ENCODE data around the gene POFUT2. TPM values are rescaled to one million over a fixed set of nuclear protein-coding genes. Genes with fewer than 3 reads are reported as not detected.

The POFUT2 gene
- total RNA-seq, 1 donor from 2014 or later, result 39.4 TPM

- Histone ChIP-seq H3K9me3 (no peaks in the 10 kb centered on the region), H3K27ac (peak overlapping the region; percentile 73 to 80), H3K4me1 (peaks cover 11 to 18% of the 10 kb centered on the region in 2 donors), H3K27me3 (no peaks in the 10 kb centered on the region), H3K4me3 (no peak overlapping the region), H3K36me3 (no peaks in the 10 kb centered on the region)
- intact Hi-C loops (cut with DNase I), result no loop called here
- no peak for TF ChIP-seq CTCF (IDR thresholded peaks at IDR 0.05)
- DNase-seq (ENCODE audit: low spot score in 2 of 2), result no peak
These were observed 11.6 kb upstream of the POFUT2 start for GRCh38 chr21:45299026-45299863.

DNA sequence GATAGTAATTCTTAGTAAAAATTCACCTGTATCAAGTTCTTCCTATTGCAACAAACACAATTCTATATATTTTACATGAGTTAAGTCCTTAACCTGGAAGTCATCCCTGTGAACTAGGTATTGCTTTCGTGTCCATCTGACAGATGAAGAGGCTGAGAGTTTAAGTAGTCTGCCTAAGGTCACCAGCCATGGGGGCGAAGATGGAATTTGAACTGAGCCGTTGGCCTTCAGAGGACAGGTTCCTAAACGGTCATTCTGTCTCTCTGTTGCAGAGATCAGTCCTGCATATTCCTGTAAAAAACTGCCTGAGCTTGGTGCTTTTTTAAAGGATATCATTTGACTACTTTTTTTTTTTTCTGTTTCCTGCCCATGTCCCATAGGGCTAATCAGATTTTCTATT is 10.2 kb upstream of the POFUT2 start:
- Histone ChIP-seq H3K27me3 (no peaks in the 10 kb centered on the region), H3K9me3 (no peaks in the 10 kb centered on the region), H3K4me3 (no peak overlapping the region), H3K4me1 (peaks cover 21 to 32% of the 10 kb centered on the region in 2 donors), H3K36me3 (no peaks in the 10 kb centered on the region), H3K27ac (peak overlapping the region in 1 of 2 donors; percentile 99)
- intact Hi-C loops (cut with DNase I), result no loop called here
- no peak for DNase-seq (ENCODE audit: low spot score in 2 of 2)
- TF ChIP-seq CTCF (IDR thresholded peaks at IDR 0.05), result no peak

DNA sequence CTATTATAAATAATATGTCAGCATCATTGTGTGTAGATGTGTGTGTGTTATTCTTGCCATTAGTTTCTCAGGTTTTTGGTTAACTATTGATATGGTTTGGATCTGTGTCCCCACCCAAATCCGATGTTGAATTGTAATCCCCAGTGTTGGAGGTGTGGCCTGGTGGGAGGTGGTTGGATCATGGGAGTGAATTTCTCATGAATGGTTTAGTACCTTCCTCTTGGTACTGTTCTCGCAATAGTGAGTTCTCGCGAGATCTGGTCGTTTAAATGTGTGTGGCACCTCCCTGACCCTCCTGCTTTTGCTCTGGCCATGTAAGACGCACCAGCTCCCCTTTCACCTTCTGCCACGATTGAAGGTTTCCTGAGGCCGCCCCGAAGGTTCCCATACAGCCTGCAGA is 9.6 kb upstream of the POFUT2 start:
- intact Hi-C loops (cut with DNase I), result no loop called here
- H3K27me3 ChIP-seq, result no peaks in the 10 kb centered on the region
- TF ChIP-seq CTCF (IDR thresholded peaks at IDR 0.05), result no peak
- no peak for DNase-seq (ENCODE audit: low spot score in 2 of 2)
- peaks cover 24 to 37% of the 10 kb centered on the region in 2 donors for H3K4me1 ChIP-seq
- no peak overlapping the region for H3K4me3 ChIP-seq
- H3K36me3 ChIP-seq, result no peaks in the 10 kb centered on the region
- H3K27ac ChIP-seq, result peak overlapping the region in 1 of 2 donors; percentile 99
- no peaks in the 10 kb centered on the region for H3K9me3 ChIP-seq

- DNase-seq (ENCODE audit: low spot score in 2 of 2), result peak in 1 of 2 donors; percentile 45
- no peak overlapping the region for H3K4me3 ChIP-seq
- H3K27me3 ChIP-seq, result no peaks in the 10 kb centered on the region
- no peaks in the 10 kb centered on the region for H3K9me3 ChIP-seq
- no peaks in the 10 kb centered on the region for H3K36me3 ChIP-seq
- TF ChIP-seq CTCF (IDR thresholded peaks at IDR 0.05), result no peak
- H3K27ac ChIP-seq, result peak overlapping the region; percentile 78 to 99
- H3K4me1 ChIP-seq, result peaks cover 24 to 41% of the 10 kb centered on the region in 2 donors
- intact Hi-C loops (cut with DNase I), result no loop called here
These were observed 8.9 kb upstream of the POFUT2 start for GRCh38 chr21:45296638-45297037.

DNA sequence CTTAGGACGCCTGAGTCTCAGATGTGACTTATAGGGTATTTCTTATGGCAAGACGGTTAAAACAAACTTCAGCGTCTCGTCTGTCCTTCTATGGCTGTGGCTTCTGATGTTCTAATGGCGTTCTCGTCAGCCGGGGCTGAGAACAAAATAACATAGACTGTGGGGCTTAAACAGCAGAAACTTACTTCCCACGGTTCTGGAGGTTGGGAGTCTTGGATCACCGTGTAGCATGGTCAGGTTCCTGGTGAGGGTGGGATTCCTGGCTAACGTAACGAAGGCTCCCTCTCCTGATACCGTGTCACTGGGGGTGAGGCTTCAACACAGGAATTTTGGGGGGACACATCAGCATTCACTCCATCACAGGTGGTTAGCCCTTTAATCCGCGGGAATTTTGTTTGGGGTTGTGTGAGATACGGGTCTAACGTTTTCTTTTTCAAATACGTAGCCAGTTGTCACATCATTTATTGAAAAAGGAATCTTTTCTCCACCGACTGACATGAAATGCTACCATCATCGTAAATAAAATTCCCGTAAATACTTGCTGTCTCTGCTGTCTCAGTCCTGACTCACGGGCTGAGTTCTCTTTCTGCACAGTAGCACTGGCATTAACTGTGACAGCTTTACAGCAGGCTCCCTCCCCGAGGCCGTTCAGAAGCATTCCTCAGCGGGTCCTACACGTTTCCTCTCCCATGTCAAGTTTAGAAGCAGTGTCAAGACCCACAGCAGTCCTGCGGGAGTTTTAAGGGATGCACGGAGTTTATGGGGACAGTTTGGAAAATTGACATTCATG is 8.1 kb upstream of the POFUT2 start:
- H3K27ac ChIP-seq, result peak overlapping the region; percentile 78 to 99
- H3K36me3 ChIP-seq, result no peaks in the 10 kb centered on the region
- peaks cover 24 to 40% of the 10 kb centered on the region in 2 donors for H3K4me1 ChIP-seq
- no peak overlapping the region for H3K4me3 ChIP-seq
- intact Hi-C loops (cut with DNase I), result loop anchor here (2.0 kb wide), 1 partner anchor 69 kb away; no protein-coding TSS in a partner anchor
- no peaks in the 10 kb centered on the region for H3K27me3 ChIP-seq
- TF ChIP-seq CTCF (IDR thresholded peaks at IDR 0.05), result no peak
- no peaks in the 10 kb centered on the region for H3K9me3 ChIP-seq
- DNase-seq (ENCODE audit: low spot score in 2 of 2), result peak in 1 of 2 donors; percentile 62

All from ascending aorta (tissue), 2 donors.